Stimulated activated CD4-positive, alpha-beta T cell treated with anti-CD3 and anti-CD28 coated beads, Interleukin-4, amount 100 ng/mL, for 4 hours (primary cell): ENCODE measurements around the gene CARD14.
"Not testable (repeated sequence)": the region's sequence is repeated elsewhere in the genome, so short reads cannot be mapped to it uniquely, and the experiment has no call there.

Source experiments
- DNase-seq, 2 experiments: peaks; one replicate each; pipeline ENCODE4 v3.0.0-alpha.2; 2020

The CARD14 gene

DNA sequence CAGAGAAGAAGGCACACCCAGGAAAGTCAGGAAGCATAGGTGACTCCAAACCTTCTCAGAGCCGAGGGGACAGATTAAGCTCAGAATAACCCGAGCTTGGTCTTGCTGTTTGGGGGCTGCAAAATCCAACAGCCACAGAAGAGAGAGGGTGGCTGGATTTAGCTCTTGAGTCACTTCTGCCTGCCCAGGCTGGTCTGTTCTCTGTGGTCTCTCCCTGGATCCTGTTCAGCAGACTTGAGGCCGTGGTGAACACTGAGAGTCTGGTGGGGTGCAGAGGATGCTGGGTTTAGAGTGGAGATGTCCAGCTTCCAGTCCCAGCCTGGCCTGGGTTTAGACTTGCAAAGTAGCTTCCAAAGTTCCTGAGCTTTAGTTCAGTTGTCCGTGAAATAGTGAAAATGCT lies 59.2 kb downstream of the CARD14 start:
- DNase-seq: no peak

DNA sequence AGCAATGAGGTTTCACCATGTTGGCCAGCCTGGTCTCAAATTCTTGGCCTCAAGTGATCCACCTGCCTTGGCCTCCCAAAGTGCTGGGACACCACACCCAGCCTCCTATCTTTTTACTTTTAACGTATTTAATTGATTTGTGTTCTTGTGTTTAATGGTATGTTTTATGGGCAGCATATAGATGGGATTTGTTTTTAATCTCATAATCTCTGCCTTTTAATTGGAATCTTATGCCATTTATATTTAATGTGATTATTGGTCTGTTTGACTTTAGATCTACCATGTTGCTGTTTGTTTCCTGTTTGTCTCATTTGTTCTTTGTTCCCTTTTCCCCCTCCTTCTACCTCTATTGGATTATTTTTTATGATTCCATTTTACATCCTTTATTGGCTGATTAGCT lies 62.6 kb downstream of the CARD14 start:
- DNase-seq: no peak

DNA sequence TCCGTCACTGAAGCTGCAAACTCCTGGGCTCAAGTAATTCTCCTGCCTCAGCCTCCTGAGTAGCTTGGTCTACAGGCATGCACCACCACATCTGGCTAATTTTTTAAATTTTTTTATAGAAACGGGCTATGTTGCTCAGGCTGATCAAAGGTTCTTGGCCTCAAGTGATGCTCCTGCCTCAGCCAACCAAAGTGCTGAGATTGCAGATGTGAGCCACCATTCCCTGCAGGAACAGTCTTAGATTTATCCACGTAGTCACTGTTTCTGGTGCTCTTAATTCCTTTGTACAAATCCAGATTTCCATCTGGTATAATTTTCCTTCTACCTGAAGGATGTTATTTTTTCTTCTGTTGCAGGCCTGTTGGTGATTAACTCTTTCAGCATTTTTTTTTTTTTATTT lies 63.4 kb downstream of the CARD14 start:
- DNase-seq: no peak

DNA sequence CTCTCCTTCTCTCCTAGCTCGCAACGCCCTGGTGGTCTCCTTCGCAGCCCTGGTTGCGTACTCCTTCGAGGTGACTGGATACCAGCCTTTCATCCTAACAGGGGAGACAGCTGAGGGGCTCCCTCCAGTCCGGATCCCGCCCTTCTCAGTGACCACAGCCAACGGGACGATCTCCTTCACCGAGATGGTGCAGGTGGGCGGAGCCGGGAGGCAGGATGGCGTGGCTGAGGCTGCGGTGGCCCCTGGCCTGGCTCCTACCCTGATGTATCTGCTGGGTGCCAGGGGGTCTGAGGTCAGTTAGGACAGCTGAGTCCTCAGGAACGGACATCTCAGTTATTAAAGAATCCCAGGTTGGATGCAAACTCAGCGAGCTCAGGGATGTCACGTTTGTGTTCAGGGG lies 67.1 kb downstream of the CARD14 start:
- DNase-seq: no peak

DNA sequence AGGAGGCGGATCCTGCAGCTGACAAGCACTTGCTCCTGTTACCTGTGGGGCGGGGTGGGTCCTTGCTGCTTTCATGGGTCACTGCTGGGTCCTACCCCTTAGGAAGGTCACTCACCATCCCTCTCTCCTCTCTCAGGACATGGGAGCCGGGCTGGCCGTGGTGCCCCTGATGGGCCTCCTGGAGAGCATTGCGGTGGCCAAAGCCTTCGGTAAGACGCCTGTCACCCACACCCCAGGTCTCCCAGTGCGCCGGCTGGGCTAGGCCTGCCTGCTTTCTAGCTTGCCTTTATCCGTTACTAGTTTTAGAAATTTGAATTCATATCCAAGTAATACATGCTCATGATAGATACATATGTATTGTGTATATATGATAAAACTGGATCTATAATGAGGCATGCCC lies 67.6 kb downstream of the CARD14 start:
- DNase-seq: no peak

DNA sequence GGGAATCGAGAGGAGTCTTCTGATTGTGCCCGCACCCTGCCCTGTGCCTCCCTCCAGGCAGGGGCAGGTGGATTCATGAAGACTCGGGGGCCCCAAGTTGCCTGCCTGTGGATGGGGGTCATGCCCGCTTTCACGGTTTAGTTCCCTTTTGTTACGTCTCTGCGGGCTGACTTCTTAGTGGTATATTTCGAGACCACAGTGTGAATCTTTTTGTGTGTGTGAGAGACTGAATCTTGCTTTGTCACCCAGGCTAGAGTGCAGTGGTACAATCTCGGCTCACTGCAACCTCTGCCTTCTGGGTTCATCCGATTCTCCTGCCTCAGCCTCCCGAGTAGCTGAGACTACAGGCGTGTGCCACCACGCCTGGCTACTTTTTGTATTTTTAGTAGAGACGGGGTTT lies 72.7 kb downstream of the CARD14 start:
- no peak for DNase-seq

DNA sequence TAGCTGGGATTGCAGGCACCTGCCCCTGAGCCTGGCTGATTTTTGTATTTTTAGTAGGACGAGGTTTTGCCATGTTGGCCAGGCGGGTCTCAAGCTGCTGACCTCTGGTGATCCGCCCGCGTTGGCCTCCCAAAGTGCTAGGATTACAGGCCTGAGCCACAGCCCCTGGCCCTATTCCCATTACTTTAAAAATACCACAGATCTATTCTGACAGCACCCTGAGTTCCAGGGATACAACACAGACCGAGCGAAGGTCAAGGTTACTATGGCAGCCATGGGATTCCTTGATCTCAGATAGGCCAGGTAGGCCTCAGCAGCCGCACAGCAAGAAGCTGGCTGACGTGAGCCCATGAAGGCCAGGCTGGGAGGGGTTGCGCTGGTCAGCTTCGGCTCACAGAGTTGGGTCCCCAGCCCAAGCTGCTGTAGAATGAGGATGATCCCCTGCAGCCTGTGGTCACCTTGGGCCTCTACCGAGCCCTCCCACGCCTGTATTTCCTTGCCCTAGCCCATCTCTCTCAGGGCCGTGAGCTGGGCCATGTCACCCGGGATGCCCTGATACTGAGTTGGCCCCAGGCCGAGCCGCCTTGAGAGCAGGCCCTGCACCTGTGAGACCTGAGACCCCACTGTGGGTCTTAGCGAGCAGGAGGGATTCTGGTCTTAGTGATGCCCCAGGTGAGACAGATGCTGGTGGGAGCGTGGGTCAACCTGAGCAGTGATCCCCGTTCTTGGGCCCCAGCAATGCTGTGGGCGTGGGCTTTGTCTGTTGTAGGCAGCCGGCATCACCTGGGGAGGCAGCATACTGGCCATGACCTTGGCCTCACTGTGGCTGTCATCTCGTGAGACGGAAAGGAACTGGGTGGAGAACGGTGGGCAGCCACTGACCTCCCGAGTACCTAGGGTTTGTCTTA lies 74.0 kb downstream of the CARD14 start:
- DNase-seq: no peak

DNA sequence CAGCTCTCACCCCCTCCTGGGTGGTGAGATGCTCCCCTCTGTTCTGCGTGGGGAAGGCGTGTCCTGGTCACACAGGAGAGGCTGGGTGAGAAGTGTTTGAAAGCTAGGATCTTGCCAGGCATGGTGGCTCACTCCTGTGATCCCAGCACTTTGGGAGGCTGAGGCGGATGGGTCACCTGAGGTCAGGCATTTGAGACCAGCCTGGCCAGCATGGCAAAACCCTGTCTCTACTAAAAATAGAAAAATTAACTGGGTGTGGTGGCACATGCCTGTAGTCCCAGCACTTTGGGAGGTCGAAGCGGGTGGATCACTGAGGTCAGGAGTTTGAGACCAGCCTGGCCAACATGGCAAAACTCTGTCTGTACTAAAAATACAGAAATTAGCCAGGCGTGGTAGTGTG lies 74.6 kb downstream of the CARD14 start:
- not testable (repeated sequence) for DNase-seq

DNA sequence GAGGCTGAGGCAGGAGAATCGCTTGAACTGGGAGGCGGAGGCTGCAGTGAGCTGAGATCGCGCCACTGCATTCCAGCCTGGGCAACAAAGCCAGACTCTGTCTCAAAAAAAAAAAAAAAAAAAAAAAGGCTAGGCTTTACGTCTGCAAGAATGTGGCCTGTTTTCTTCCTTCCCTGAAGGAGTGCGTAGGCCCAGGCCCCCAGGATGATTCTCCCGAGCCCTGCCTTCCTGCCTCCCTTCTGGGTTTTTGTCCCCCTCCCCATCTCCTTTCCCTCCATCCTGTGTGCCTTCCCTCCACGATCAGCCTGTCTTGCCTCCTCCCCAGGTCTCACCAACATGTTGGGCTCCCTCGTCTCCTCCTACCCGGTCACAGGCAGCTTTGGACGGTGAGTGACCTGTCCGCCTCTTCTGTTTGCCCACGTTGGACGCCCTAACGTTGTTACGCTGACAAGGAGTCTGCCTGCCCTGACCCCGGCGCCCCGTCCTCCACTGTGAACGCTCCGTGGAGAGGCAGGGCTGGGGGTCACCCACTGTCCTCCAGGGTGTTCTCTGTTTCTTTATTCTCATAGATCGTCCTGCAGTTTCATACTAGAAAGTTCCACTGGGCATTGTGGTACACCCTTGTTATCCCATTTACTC lies 75.2 kb downstream of the CARD14 start:
- no peak for DNase-seq

DNA sequence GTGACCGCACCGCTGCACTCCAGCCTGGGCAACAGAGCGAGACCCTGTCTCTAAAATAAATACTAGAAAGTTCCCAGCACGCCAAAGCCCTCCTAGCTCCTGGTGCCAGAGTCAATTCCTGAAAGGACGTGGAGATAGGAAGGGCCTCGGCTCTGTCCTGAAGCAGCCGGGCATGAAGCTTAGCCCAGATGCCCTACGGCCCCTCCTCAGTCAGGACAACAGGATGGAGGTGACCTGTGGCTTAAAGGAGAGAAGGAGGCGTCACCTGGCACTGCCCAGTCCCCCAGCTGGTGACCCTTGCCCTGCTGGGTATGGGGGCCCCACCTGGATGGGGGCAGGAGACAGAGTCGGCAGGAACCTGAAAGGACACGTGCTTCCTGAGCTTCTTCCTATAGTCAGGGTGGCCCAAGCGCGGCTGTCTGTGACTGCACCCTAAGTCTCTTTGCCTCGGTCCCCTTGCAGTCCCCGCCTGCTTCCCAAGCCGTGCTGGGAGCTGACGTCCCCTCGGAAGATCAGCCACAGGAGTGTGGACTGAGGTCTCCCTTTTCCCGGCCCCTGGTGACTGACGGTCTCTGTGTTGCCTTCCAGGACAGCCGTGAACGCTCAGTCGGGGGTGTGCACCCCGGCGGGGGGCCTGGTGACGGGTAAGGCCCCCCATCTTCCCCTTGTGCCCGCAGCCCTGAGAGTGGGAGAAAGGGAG lies 75.9 kb downstream of the CARD14 start:
- no peak for DNase-seq

DNA sequence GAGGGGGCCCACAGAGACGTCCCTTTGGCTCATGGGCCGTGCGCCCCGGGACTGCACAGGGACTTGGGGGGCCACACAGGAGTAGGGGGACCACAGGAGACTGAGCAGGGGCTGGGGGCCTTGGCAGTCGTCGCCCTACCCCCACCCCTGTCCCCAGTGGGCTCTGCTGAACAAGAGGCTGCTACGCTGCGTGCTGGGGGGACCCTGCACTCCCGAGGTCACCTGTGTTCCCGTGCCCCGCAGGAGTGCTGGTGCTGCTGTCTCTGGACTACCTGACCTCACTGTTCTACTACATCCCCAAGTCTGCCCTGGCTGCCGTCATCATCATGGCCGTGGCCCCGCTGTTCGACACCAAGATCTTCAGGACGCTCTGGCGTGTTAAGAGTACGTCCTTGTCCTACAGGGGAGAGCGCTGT lies 76.4 kb downstream of the CARD14 start:
- no peak for DNase-seq

DNA sequence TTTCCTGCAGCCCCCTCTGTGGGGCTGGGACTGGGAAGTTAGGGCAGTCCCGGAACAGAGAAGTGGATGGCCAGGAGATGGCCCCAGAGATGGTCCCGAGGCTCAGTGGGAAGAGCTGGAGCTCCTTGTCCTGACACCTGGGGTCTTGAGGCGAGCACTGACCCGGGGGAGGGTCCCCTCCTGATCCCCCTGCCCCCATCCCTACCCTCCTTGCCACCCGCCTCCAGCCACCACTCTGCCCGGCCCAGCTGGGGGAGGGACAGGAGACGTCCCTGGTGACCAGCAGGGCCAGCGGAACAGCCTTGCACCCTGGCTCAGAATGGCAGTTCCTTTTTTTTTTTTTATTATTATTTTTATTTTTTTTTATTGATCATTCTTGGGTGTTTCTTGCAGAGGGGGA lies 76.9 kb downstream of the CARD14 start:
- DNase-seq: no peak

DNA sequence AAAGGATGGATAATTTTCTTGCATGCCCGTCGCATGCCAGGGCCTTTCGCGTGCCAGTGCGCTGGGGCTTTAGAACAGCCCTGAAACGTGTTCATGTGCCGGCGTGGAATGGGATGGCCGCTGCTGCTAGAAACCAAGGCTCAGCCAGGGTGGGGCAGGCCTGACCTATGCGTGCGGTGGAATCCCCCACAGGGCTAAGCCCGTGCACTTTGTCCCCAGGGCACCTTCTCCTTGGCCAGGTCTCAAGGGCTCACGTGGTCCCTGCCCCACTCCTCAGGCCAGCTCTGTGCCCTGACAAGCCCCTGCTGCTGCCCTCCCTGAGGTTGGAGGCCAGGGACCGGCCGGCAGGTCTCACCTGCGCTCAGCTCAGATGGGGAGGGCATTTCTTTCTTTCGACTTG lies 77.7 kb downstream of the CARD14 start:
- no peak for DNase-seq

DNA sequence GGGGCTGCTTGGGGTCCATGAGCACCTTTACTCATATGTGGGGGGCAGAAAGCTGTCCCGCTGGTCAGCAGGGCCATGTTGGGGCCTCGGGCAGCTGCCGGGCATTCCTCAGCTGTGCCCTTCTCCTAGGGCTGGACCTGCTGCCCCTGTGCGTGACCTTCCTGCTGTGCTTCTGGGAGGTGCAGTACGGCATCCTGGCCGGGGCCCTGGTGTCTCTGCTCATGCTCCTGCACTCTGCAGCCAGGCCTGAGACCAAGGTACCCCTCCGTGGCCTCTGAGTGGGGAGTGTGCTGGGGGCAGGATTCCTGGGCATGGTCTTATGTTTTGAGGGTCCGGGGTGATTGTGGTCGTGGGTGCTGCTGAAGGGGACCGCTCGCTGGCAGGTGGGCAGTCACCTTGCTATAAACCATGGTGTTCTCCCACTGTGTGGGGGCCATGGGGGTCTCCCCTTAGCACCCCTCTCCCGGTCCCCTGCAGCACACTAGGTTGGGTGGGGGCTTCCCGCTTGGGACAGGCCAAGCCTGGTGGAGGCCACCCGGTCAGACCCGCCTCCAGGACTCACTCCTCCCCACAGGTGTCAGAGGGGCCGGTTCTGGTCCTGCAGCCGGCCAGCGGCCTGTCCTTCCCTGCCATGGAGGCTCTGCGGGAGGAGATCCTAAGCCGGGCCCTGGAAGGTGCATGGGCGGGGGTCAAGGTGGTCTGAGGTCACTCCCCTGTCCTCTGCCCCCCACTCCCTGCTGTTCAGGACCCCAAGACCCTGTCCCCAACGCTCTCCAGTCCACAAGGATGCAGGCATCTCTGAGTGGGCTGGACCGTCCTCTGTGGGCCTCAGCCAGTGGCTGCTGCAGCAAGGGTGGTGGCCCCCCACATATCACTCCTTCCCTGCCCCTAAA lies 78.4 kb downstream of the CARD14 start:
- no peak for DNase-seq

DNA sequence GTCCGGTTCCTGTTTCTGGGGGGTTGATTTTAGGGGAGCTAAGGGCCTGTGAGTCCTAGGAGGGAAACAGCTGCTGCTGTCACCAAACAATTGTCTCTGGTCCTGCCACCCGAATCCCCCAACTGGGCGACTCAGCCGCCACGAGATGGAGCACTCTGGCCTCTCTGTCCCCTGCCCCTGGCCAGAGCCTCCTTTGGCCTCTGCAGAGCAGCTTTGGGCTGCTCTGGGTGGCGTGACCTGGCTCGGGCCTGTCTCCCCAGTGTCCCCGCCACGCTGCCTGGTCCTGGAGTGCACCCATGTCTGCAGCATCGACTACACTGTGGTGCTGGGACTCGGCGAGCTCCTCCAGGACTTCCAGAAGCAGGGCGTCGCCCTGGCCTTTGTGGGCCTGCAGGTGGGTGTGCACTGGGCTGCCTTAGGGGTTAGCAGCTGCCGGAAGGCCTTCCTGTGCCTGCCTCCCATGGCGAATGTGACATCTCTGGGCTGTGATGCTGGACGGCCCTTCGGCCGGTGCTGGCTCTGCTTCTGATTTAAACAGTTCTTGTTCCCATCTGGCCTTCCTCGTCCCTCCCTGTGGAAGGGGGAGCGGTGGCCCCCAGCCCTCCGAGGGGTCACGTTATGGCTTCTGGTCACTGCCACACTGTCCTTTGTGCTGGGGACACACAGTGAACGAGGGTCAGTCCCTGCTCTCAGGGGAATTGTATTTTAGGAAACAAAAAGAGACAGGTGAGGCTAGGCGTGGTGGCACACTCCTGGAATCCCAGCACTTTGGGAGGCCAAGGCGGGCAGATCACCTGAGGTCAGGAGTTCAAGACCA lies 79.3 kb downstream of the CARD14 start:
- no peak for DNase-seq

DNA sequence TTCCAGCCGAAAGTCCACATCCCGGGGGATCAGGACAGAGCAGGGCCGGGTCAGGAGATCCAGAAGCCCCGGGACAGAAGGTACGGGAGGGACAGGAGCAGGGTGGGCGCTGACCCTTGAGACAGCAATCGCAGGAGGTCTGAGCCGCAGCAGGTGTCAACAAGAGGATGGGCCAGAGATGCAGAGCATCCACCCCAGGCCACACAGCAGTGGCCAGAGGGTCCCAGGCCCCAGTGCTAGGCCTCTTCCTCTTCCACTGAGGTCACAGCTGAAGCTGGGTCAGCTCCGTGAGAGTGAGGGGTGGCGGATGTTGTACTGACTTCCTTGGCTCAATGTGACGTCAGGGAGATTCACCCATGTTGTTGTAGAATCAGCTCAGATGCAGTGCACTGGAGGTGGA lies 82.1 kb downstream of the CARD14 start:
- DNase-seq: no peak

DNA sequence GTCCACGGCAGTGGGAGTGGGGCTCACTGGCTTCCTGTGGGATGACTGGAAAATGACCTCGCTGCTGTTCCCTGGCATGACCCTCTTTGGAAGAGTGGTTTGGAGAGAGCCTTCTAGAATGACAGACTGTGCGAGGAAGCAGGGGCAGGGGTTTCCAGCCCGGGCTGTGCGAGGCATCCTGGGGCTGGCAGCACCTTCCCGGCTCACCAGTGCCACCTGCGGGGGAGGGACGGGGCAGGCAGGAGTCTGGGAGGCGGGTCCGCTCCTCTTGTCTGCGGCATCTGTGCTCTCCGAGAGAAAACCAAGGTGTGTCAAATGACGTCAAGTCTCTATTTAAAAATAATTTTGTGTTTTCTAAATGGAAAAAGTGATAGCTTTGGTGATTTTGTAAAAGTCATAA lies 83.0 kb downstream of the CARD14 start:
- peak; percentile 78 to 88 for DNase-seq

DNA sequence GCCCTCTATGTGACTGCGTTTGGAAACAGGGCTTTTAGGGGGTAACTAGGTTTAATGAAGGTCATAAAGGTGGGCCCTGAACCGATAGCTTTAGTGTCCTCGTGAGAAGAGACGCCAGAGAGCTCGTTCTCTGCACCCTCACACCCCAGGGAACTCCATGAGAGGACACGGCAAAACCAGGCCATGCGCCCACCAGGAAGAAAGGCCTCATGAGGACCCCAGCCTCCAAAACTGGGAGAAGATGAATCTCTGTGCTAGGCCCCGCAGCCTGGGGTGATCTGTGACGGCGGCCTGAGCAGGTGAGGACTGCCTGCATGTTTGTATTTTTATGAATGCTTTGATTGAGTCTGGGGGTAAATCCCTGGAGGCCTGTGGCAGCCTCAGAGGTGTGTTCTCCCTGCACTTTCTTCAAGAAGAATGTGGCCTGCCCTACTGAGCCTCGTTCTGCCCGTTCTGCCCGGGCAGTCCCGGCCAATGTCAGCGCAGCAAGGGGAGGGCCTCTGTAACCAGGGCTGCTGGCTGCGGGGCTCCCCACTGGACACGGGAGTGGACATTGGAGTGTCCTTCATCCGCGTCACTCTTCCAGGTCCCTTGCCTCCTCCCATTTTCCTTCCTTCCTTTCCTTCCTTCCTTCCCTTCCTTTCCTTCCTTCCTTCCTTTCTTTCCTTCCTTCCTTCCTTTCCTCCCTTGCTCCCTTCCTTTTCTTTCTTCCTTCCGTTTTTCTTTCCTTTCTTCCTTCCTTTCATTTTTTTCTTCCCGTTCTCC lies 84.0 kb downstream of the CARD14 start:
- no peak for DNase-seq

DNA sequence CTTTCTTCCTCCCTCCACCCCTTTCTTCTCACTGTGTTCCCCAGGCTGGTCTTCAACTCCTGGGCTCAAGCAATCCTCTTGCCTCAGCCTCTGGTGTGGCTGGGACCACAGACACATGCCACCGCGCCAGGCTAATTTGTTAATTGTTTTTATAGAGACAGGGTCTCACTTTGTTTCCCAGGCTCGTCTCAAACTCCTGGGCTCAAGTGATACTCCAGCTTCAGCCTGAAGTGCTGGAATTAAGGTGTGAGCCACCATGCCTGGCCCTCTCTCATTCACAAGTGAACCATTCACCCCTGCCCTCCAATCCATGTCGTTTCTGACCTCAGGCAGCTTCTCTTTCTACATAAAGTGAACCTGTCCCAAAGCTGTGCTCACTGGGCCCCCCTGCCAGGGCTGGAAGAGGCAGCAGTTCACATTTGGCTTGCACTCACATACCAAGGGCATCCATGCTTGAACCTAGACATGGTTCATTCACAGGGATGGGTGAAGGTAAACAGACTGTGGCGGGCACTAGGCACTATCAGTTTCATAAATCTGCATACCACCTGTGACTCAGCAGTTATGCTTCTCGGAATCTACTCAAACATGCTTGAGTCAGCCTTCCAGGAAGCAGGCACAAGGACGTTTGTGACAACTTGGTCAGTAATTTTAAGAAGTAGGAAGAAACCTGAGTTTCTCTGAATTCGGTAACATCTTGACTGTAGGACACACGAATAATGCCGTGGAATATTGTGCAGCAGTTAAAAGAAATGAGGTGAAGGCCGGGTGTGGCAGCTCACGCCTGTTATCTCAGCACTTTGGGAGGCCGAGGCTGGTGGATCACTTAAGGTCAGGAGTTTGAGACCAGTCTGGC lies 84.8 kb downstream of the CARD14 start:
- peak; percentile 31 to 77 for DNase-seq

DNA sequence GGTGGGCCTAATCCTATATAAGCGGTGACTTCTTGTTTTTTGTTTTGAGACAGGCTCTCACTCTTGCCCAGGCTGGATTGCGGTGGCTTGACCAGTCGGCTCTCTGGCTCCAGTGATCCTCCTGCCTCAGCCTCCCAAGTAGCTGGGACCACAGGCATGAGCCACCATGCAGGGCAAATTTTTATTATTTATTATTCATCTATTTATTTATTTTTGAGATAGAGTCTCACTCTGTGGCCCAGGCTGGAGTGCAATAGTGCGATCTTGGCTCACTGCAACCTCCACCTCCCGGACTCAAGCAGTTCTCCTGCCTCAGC lies 86.2 kb downstream of the CARD14 start:
- no peak for DNase-seq
